Endothelial cell (in vitro differentiated cells): ENCODE measurements around the gene AREG. TPM values are rescaled to one million over a fixed set of nuclear protein-coding genes. Genes with fewer than 3 reads are reported as not detected.
"Not testable (repeated sequence)": the region's sequence is repeated elsewhere in the genome, so short reads cannot be mapped to it uniquely, and the experiment has no call there.

Source experiments
- DNase-seq: peaks from one replicate; pipeline ENCODE4 v3.0.0; 2021; ENCODE audit warnings: low spot score
- H3K27ac Mint-ChIP-seq: one replicate; pipeline ENCODE4 v1.8.0; 2021; ENCODE audit warnings: mixed read lengths, inconsistent platforms; ENCODE audit not compliant: unreplicated experiment
- H3K27me3 Mint-ChIP-seq: one replicate; pipeline ENCODE4 v1.8.0; 2021; ENCODE audit warnings: mild to moderate bottlenecking, moderate library complexity, mixed read lengths, inconsistent platforms; ENCODE audit not compliant: unreplicated experiment
- H3K36me3 Mint-ChIP-seq: one replicate; pipeline ENCODE4 v1.8.0; 2021; ENCODE audit warnings: mild to moderate bottlenecking, low read depth, mixed read lengths, inconsistent platforms; ENCODE audit not compliant: unreplicated experiment
- H3K4me1 Mint-ChIP-seq: one replicate; pipeline ENCODE4 v1.8.0; 2021; ENCODE audit warnings: mild to moderate bottlenecking, mixed read lengths, inconsistent platforms; ENCODE audit not compliant: unreplicated experiment
- H3K4me3 Mint-ChIP-seq: one replicate; pipeline ENCODE4 v1.8.0; 2021; ENCODE audit warnings: mild to moderate bottlenecking, mixed read lengths, inconsistent platforms; ENCODE audit not compliant: unreplicated experiment
- H3K9me3 Mint-ChIP-seq: one replicate; pipeline ENCODE4 v1.8.0; 2021; ENCODE audit warnings: mixed read lengths, inconsistent platforms; ENCODE audit not compliant: unreplicated experiment
- CTCF ChIP-seq: fragments of 200-600 bp; sonication (generic); IDR thresholded peaks from one replicate; pipeline ENCODE4 v1.5.0; 2021; ENCODE audit warnings: antibody characterized with exemption; ENCODE audit not compliant: unreplicated experiment
- long read RNA-seq: library from polyadenylated mRNA; unstranded; transcript quantifications from one replicate; pipeline ENCODE4 v2.0.0, GENCODE V29; 2020; ENCODE audit not compliant: unreplicated experiment
- total RNA-seq: library from RNA; stranded (reverse); fragmentation: NEBNext Ultra II Directional; extraction: Animal tissue kit (Norgen Biotek cat#: 25700); gene quantifications from one replicate; pipeline ENCODE4 v1.2.1, GENCODE V29; 2021; ENCODE audit not compliant: unreplicated experiment

Gene AREG
- not detected for total RNA-seq
- long read RNA-seq = 0 reads

- Mint-ChIP-seq H3K27ac (no peak within 1 kb of the TSS), H3K27me3 (no peaks in the 10 kb centered on the region), H3K4me3 (peak within 1 kb of the TSS; percentile 92), H3K4me1 (no peaks in the 10 kb centered on the region), H3K9me3 (no peaks in the 10 kb centered on the region), H3K36me3 (no peaks in the 10 kb centered on the region)
- DNase-seq = peak; percentile 38
- peak; percentile 43 for TF ChIP-seq CTCF
These were observed at the start of gene AREG for GRCh38 chr4:74444891-74445642. Gene AREG (plus strand): TSS chr4:74445136. CDS start chr4:74445346, 210 bp downstream.

- no peaks in the 10 kb centered on the region for H3K36me3 Mint-ChIP-seq
- DNase-seq = no peak
- H3K27ac Mint-ChIP-seq = no peak overlapping the region
These were observed 49.3 kb upstream of the AREG start for GRCh38 chr4:74395633-74396032.

GRCh38 chr4:74397748-74398426, 47.0 kb upstream of the AREG start:
- Mint-ChIP-seq H3K4me1 (no peaks in the 10 kb centered on the region), H3K9me3 (no peaks in the 10 kb centered on the region), H3K36me3 (no peaks in the 10 kb centered on the region), H3K27me3 (no peaks in the 10 kb centered on the region), H3K27ac (no peak overlapping the region), H3K4me3 (no peak overlapping the region)
- DNase-seq = no peak
- TF ChIP-seq CTCF = no peak

More at GRCh38 chr4:74395633-74396032, 49.3 kb upstream of the AREG start:
- no peaks in the 10 kb centered on the region for H3K9me3 Mint-ChIP-seq
- TF ChIP-seq CTCF = no peak
- H3K4me1 Mint-ChIP-seq = no peaks in the 10 kb centered on the region
- H3K4me3 Mint-ChIP-seq = no peak overlapping the region
- no peaks in the 10 kb centered on the region for H3K27me3 Mint-ChIP-seq

GRCh38 chr4:74398894-74399589, 45.9 kb upstream of the AREG start:
- not testable (repeated sequence) for DNase-seq, H3K27me3 Mint-ChIP-seq, H3K36me3 Mint-ChIP-seq, H3K4me1 Mint-ChIP-seq, H3K27ac Mint-ChIP-seq, H3K9me3 Mint-ChIP-seq, H3K4me3 Mint-ChIP-seq

- Mint-ChIP-seq H3K4me3 (no peak overlapping the region), H3K4me1 (no peaks in the 10 kb centered on the region), H3K27ac (no peak overlapping the region), H3K36me3 (no peaks in the 10 kb centered on the region), H3K27me3 (no peaks in the 10 kb centered on the region), H3K9me3 (no peaks in the 10 kb centered on the region)
- no peak for DNase-seq
- no peak for TF ChIP-seq CTCF
These were observed 44.5 kb upstream of the AREG start for GRCh38 chr4:74400395-74400794.
